Stimulated activated CD8-positive, alpha-beta memory T cell treated with anti-CD3 and anti-CD28 coated beads, Interleukin-7, amount 100 ng/mL, for 48 hours (primary cell): ENCODE measurements around the gene DDX10.
"Not testable (repeated sequence)": the region's sequence is repeated elsewhere in the genome, so short reads cannot be mapped to it uniquely, and the experiment has no call there.

Experiments
- DNase-seq, 2 donors: peaks; one replicate each; pipeline ENCODE4 v3.0.0-alpha.2; 2020; ENCODE audit warnings: low read depth in 1 of 2; ENCODE audit errors: extremely low read depth in 1 of 2

DDX10 gene

DNA sequence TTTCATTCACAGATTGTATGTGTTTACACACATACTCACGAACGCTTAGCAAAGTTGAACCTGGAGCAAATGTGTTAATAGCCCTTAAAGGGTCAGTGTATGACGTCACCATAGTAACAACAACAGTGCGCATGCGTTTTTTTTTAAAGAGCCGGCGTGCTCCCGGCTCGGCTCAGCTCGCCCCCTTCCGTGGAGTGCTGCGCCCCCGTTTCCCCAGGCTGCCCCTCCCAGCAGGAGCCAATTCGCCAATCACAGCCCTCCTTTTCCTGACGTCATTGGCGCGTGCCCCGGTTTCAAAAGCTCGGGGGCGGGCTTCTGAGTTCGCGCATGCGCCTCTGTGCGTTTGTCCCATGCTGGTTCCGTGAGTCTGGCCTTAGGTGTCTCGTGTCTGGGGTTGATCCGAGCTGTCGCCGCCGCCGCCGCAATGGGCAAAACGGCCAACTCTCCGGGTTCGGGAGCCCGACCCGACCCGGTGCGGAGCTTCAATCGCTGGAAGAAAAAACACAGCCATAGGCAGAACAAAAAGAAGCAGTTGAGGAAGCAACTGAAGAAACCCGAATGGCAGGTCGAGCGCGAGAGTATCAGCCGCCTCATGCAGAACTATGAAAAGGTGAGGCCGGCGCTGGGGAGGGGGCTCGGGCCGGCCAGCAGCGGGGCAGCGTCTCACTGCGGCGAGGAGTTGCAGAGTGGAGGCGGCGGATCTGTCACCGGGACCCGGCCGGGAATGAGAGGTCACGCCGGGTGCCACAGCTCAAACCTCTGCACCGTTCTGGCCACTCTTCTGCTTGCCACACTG is at the start of gene DDX10:
Gene DDX10 (plus strand): TSS at position 340 of the 796 bp plus-strand sequence. CDS start 85 bp downstream, at position 425.
- peak; percentile 93 to 98 for DNase-seq

DNA sequence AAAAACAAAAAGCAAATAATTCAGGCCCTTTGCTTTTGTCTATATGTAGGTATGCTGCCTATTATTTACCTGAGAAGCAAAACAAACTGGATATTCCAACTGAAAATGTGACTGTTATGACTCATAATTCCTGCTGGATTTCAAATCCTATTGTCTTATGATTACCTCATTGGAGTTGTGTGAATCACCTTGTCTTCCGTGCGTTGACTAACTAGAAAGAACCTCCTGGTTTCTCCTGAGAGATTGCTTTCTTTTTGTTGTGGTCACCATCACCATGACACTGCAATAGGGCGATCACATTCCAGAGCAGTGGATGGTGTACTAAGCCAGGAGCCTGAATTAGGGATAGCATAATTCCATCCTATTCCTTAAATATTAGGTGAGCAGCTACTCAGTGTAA is 48.3 kb upstream of the DDX10 start:
- DNase-seq, result no peak

DNA sequence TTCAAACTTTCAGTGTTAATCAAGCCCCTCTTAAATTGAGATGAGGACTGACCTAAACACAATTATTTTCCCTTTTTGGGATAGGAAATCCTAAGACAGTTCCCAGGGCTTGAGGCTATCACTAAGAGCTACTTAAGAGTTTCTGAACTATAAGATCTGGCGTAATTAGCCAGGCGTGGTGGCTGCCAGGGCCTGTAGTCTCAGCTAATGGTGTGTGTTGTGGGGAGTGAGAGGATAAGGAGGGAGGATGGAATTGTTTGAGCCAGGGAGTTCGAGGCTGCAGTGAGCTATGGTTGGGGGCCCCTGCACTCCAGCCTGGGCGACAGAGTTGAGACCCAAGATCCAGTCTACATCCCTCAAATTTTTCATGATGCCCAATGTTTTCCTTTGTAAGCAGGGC is 47.8 kb upstream of the DDX10 start:
- DNase-seq, result no peak

- DNase-seq, result no peak
Observed at GRCh38 chr11:108618529-108618928, 46.3 kb upstream of the DDX10 start.

DNA sequence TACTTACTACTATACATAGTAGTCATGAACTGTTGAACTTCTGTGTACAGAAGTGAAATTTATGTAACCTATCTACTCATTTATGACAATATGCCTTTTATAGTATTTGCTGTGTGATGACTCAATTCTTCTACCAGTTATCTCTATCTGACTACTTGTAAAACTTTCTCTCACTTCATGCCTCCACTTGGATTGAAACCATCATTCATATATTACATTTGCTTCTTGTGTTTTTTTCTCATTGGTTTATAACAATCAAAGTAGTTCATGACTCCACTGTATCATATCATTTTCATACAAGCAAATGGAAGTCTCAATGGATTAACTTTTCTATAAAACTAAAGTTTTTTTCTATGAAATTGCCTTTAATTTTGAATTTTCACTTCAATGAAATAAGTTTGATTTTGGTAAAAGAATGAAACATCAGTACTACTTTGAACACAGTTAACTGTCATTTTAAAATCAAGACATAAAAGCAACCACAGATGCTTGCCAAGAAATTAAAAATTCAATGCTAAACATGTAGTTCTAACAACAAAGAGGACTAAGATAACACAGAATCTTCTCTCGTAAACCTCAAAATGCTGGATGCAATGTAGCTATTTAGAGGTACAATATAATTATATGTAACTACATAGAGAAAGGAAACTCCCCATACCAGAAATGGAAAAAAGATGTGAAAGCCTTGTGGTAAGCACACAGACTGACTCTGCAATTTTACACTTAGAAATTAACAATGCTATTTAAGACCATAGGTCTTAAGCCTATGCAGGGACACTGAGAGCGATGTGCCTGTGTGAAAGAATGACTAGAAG is 43.7 kb upstream of the DDX10 start:
- DNase-seq, result no peak

- no peak for DNase-seq
Observed at GRCh38 chr11:108622341-108622740, 42.5 kb upstream of the DDX10 start.

- no peak for DNase-seq
Observed at GRCh38 chr11:108624196-108624925, 40.5 kb upstream of the DDX10 start.

GRCh38 chr11:108628326-108628725 is 36.5 kb upstream of the DDX10 start:
- DNase-seq, result no peak

- no peak for DNase-seq
Observed at GRCh38 chr11:108628812-108629211, 36.1 kb upstream of the DDX10 start.

DNA sequence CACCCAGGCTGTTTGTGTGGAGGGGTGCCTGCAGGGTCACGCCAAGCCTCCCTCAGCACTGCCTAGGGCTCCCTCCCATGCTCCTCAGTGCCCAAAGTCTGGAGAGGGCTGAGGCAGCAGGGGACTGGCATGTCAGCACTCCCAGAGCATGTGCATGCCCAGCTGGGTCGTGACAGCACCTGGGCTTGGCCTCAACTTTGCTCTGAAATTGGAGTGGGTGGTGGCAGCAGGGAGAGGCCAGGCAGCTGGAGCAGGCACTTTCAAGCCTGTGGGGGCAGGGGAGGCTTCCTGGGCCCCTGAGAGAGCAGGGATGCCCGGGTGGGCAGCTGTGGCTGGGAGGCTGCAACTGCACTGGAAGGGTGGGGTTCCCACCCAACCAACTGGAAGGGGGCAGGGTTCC is 35.6 kb upstream of the DDX10 start:
- no peak for DNase-seq

GRCh38 chr11:108632041-108632704 is 32.7 kb upstream of the DDX10 start:
- no peak for DNase-seq

DNA sequence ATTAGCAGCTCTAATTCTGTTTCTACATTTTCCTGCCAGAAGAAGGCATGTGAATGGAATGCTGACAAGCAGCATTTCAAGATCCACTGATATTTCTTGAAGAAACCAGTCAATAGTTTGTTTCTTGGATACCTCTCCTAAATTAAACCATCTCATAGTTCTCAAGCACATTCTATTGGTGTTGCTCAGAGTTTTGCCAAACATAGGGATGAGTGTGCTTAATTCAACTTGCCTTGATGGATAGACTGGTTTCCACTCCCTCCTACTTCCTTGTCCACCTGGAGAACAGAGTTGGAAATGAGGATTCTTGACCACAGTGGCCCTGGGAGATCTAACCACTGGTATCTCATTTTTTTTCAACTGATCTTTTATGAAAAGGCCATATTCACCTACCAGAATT is 29.8 kb upstream of the DDX10 start:
- DNase-seq, result no peak

GRCh38 chr11:108636222-108636621 is 28.6 kb upstream of the DDX10 start:
- DNase-seq, result no peak

DNA sequence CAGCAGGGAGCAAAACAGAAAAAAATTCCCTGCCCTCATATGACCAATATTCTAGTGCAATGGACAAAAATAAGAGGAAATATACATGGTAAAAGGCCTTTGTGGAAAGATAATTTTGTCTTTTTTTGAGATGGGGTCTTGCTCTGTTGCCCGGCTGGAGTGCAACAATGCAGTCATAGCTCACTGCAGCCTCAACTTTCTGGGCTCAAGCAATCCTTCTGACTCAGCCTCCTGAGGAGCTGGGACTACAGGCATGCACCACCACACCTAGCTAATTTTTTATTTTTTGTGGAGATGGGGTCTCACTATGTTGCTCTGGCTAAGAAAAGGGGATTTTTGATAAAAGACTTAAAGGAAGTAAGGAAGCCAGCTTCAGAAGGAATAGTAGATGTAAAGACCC is 25.7 kb upstream of the DDX10 start:
- DNase-seq, result no peak

DNA sequence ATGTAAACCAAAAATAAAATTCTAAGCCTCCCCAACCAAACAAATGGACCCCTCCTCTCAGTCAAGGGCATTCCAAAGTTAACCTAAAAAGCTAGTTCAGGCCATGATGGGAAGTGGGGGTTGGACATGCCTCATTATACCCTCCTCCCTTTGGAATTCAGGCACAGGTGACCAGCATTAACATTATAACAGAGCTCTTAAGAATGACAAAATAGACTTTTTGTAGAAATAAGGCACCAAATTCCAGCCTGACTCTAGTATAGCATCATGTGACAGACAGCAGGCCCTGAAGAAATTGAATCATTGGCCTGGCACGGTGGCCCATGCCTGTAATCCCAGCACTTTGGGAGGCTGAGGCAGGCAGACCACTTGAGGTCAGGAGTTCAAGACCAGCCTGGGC is 23.1 kb upstream of the DDX10 start:
- DNase-seq, result not testable (repeated sequence)

DNA sequence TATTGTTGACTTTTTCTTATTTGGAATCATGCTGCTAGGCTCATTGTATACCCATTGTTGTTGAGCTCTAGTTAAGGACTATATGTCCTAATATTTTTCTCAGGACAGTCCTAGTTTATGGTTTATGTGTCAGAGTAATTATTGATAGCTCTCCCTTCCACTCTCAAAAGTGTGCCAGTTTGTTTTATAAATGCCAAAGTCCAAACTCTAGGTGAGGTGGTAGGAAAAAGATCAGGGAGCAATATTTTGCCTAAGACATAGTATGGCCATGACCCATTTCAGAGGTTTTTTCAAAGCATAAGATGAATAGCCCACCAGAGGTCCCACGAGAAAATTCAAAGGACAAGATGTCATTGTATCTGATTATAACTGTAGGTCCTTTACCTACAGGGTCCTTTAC is 20.9 kb upstream of the DDX10 start:
- DNase-seq, result no peak

DNA sequence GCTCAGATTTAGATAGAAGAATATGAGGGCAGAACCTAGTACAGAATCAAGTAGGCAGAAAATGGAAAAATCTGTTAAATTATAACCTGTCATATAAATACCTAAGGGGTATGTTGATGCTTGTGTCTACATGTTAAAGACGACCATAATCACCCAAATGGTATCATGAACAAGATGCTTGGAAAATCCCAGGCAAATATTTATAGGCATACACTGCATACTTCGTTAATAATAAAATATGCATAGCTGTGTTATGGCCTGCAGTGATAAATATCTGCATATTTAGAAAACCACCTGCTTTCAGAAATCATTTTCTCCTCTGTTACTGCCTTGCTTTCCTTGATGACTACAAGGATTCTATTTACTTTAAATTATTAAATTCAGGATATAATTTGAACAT is 18.9 kb upstream of the DDX10 start:
- DNase-seq, result no peak

- DNase-seq, result no peak
Observed at GRCh38 chr11:108647387-108647700, 17.5 kb upstream of the DDX10 start.

DNA sequence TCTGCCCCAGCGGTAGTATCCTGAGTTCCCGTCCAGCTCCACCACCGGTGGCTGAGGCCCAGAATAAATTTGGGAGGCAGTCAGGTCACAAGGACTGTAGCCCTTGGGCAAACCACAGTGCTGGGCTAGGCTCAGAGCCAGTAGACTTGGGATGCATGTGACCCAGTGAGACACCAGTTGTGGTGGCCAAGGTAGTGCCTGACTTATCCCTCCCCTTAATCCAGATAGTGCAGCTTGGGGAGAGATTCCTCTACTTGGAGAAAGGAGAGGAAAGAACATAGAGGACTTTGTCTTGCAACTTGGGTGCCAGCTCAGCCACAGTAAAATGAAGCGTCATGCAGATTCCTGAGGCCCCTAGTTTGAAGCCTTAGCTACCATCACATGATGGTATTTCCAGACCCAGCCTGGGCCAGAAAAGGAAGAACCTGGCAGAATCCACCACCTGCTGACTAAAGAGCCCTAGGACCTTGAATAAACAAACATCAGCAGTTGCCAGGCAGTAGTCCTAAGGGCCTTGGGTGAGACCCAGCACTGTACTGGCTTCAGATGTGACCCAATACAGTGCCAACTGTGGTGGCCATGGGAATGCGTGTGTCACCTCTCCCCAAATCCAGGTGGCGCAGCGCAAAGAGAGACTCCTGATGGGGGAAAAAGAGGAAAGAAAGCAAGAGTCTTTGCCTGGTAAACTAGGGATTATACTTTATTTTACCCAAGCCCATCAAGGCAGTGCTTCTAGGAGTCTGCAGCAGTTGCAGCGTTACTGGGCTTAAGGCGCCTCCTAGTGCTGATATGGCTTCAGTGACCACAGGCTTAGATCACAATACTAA is 17.0 kb upstream of the DDX10 start:
- DNase-seq, result peak in 1 of 2 donors; percentile 30

DNA sequence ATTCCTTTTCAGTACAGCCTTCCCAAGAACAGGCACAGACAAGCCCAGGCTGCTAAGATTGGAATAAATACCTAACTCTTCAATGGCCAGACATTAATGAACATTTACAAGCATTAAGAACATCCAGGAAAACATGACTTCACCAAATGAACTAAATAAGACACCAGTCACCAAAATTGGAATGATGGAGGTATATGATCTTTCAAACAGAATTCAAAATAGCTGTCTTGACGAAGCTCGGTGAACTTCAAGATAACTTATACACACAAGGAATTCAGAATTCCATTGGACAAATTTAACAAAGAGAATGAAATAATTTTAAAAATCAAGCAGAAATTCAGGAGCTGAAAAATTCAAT is 16.4 kb upstream of the DDX10 start:
- no peak for DNase-seq
